ENCODE results near the gene SF3A2. TPM values are rescaled to one million over a fixed set of nuclear protein-coding genes. Genes with fewer than 3 reads are reported as not detected.

SF3A2 gene, protein sequence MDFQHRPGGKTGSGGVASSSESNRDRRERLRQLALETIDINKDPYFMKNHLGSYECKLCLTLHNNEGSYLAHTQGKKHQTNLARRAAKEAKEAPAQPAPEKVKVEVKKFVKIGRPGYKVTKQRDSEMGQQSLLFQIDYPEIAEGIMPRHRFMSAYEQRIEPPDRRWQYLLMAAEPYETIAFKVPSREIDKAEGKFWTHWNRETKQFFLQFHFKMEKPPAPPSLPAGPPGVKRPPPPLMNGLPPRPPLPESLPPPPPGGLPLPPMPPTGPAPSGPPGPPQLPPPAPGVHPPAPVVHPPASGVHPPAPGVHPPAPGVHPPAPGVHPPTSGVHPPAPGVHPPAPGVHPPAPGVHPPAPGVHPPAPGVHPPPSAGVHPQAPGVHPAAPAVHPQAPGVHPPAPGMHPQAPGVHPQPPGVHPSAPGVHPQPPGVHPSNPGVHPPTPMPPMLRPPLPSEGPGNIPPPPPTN
- polyA plus RNA-seq, result 14.4 and 51.6 TPM in 2 replicates
- 50.2 and 51.4 TPM in 2 replicates for polyA minus RNA-seq

DNA sequence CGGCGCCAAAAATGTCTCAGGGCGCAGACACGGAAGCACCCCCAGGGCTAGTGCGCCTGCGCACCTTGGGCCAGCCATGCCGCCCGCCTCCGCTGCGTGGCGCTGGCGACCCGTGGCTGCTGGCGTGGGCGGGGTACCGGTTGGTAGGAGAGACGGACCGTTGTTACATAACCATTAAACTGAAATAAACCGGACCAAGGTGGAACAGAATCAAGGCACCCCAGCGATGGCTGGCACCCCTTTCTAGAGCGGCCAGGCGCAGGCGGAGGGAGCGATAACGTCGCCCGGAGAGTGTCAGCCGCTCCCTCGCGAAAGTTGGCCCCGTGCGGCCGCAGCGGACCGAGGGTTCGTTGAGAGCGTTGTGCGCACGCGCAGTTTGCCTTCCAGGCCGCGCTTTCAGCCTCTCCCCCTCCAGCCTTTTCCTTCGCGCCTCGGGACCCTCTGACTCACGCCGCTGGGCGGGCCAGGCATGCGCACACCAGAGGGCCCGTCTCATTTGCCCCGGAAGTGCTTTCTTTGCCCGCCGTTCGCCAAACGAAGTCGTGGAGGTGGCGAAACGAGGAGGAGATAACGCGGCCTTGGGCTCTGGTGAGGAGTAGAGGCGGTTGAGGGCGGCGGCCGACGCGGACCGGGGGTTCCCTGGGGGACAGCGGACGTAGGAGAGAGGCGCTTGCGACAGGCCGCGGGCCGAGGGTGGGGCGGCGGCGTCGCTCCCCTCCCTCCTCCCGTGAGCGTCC is at the start of gene SF3A2, which contains the start of gene PLEKHJ1:
SF3A2 (plus strand) TSS at position 511 of the 737 bp plus-strand sequence. CDS start 6,595 bp downstream, outside the sequence.
PLEKHJ1 (minus strand) TSS at position 16 of the 737 bp plus-strand sequence. CDS start 81 bp downstream, outside the sequence.
- Histone ChIP-seq H3K9me3 (ENCODE audit: low read length) (no peaks in the 10 kb centered on the region), H2AFZ (ENCODE audit: low read depth, low read length) (peak within 1 kb of the TSS; percentile 21), H3K4me3 (ENCODE audit: low read length) (peak within 1 kb of the TSS; percentile 94), H3K27ac (ENCODE audit: low read length) (peak within 1 kb of the TSS; percentile 93), H3K36me3 (ENCODE audit: insufficient read depth, low read length) (no peaks in the 10 kb centered on the region), H3F3A (ENCODE audit: insufficient read depth, low read length, poor library complexity, severe bottlenecking) (no peaks in the 10 kb centered on the region), H3K4me2 (ENCODE audit: low read length) (peak within 1 kb of the TSS; percentile 80), H4K20me1 (ENCODE audit: insufficient read depth) (no peaks in the 10 kb centered on the region), H3K9me2 (ENCODE audit: insufficient read depth, low read length) (no peaks in the 10 kb centered on the region), H3K27me3 (ENCODE audit: insufficient read depth, low read depth, low read length) (no peaks in the 10 kb centered on the region), H3K79me2 (replicated peaks; ENCODE audit: insufficient read depth, low read length) (peaks cover 67% of the 10 kb centered on the region), H3K9ac (ENCODE audit: low read length) (peak within 1 kb of the TSS; percentile 92)
- TF ChIP-seq EZH2 (IDR thresholded peaks at IDR 0.05; ENCODE audit: borderline replicate concordance, insufficient read depth, low read length, poor library complexity, severe bottlenecking), result no peak
- peak; percentile 95 for TF ChIP-seq POLR2AphosphoS5 (IDR thresholded peaks at IDR 0.05)
- TF ChIP-seq TAF1 (IDR thresholded peaks at IDR 0.05; ENCODE audit: low read depth), result peak; percentile 7
- peak; percentile 70 for TF ChIP-seq EP300 (conservative IDR thresholded peaks at IDR 0.05; ENCODE audit: poor library complexity, severe bottlenecking)
- TF ChIP-seq, protein P1, sequence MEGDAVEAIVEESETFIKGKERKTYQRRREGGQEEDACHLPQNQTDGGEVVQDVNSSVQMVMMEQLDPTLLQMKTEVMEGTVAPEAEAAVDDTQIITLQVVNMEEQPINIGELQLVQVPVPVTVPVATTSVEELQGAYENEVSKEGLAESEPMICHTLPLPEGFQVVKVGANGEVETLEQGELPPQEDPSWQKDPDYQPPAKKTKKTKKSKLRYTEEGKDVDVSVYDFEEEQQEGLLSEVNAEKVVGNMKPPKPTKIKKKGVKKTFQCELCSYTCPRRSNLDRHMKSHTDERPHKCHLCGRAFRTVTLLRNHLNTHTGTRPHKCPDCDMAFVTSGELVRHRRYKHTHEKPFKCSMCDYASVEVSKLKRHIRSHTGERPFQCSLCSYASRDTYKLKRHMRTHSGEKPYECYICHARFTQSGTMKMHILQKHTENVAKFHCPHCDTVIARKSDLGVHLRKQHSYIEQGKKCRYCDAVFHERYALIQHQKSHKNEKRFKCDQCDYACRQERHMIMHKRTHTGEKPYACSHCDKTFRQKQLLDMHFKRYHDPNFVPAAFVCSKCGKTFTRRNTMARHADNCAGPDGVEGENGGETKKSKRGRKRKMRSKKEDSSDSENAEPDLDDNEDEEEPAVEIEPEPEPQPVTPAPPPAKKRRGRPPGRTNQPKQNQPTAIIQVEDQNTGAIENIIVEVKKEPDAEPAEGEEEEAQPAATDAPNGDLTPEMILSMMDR (IDR thresholded peaks at IDR 0.05; ENCODE audit: poor library complexity, severe bottlenecking), result peak; percentile 100
- TF ChIP-seq, protein P2, sequence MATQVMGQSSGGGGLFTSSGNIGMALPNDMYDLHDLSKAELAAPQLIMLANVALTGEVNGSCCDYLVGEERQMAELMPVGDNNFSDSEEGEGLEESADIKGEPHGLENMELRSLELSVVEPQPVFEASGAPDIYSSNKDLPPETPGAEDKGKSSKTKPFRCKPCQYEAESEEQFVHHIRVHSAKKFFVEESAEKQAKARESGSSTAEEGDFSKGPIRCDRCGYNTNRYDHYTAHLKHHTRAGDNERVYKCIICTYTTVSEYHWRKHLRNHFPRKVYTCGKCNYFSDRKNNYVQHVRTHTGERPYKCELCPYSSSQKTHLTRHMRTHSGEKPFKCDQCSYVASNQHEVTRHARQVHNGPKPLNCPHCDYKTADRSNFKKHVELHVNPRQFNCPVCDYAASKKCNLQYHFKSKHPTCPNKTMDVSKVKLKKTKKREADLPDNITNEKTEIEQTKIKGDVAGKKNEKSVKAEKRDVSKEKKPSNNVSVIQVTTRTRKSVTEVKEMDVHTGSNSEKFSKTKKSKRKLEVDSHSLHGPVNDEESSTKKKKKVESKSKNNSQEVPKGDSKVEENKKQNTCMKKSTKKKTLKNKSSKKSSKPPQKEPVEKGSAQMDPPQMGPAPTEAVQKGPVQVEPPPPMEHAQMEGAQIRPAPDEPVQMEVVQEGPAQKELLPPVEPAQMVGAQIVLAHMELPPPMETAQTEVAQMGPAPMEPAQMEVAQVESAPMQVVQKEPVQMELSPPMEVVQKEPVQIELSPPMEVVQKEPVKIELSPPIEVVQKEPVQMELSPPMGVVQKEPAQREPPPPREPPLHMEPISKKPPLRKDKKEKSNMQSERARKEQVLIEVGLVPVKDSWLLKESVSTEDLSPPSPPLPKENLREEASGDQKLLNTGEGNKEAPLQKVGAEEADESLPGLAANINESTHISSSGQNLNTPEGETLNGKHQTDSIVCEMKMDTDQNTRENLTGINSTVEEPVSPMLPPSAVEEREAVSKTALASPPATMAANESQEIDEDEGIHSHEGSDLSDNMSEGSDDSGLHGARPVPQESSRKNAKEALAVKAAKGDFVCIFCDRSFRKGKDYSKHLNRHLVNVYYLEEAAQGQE (IDR thresholded peaks at IDR 0.05; ENCODE audit: borderline replicate concordance), result peak; percentile 31
- peak; percentile 94 for TF ChIP-seq SMC3 (conservative IDR thresholded peaks at IDR 0.05; ENCODE audit: poor library complexity)
- peak; percentile 100 for TF ChIP-seq MXI1 (conservative IDR thresholded peaks at IDR 0.05; ENCODE audit: poor library complexity, severe bottlenecking)
- peak; percentile 99 for TF ChIP-seq RAD21 (conservative IDR thresholded peaks at IDR 0.05)

DNA sequence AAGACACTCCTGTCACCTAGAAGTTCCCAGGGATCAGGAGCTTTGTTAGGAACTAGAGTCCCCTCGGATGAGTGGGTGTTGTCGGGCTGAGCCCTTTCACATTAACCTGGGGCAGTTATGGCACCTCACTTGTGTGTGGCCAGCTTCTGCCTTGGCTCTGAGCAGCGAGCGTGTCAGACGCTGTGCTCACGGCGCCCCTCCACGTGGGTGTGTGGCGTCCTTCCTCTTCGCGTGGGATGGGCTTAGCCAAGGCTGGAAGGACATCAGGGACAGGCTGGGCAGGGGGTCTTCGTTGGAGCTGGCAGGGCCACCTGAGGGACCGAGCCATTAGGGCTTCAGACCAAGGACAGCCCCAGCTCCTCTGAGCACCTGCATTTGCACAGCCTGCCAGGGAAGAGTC is 49.5 kb upstream of the SF3A2 start:
- Histone ChIP-seq H3K79me2 (replicated peaks; ENCODE audit: insufficient read depth, low read length) (peaks cover 4% of the 10 kb centered on the region), H4K20me1 (ENCODE audit: insufficient read depth) (no peaks in the 10 kb centered on the region), H3F3A (ENCODE audit: insufficient read depth, low read length, poor library complexity, severe bottlenecking) (no peaks in the 10 kb centered on the region), H3K9me3 (ENCODE audit: low read length) (no peaks in the 10 kb centered on the region), H3K4me3 (ENCODE audit: low read length) (no peak overlapping the region), H3K27ac (ENCODE audit: low read length) (no peak overlapping the region), H3K27me3 (ENCODE audit: insufficient read depth, low read depth, low read length) (no peaks in the 10 kb centered on the region), H3K9me2 (ENCODE audit: insufficient read depth, low read length) (no peaks in the 10 kb centered on the region), H3K4me2 (ENCODE audit: low read length) (no peak overlapping the region), H3K9ac (ENCODE audit: low read length) (no peak overlapping the region), H3K36me3 (ENCODE audit: insufficient read depth, low read length) (no peaks in the 10 kb centered on the region), H2AFZ (ENCODE audit: low read depth, low read length) (no peak overlapping the region)
- TF ChIP-seq, protein P2 (IDR thresholded peaks at IDR 0.05; ENCODE audit: borderline replicate concordance), result no peak
- no peak for TF ChIP-seq EP300 (conservative IDR thresholded peaks at IDR 0.05; ENCODE audit: poor library complexity, severe bottlenecking)
- TF ChIP-seq SMC3 (conservative IDR thresholded peaks at IDR 0.05; ENCODE audit: poor library complexity), result no peak
- no peak for TF ChIP-seq MXI1 (conservative IDR thresholded peaks at IDR 0.05; ENCODE audit: poor library complexity, severe bottlenecking)
- no peak for TF ChIP-seq EZH2 (IDR thresholded peaks at IDR 0.05; ENCODE audit: borderline replicate concordance, insufficient read depth, low read length, poor library complexity, severe bottlenecking)
- TF ChIP-seq POLR2AphosphoS5 (IDR thresholded peaks at IDR 0.05), result no peak
- TF ChIP-seq, protein P1 (IDR thresholded peaks at IDR 0.05; ENCODE audit: poor library complexity, severe bottlenecking), result no peak
- TF ChIP-seq TAF1 (IDR thresholded peaks at IDR 0.05; ENCODE audit: low read depth), result no peak
- no peak for TF ChIP-seq RAD21 (conservative IDR thresholded peaks at IDR 0.05)

Data from neural cell (in vitro differentiated cells).